Germinal center (tissue), 1 donor: ENCODE data around the gene DHRS2.

Experiments
- DNase-seq: peaks from one replicate; pipeline ENCODE4 v3.0.0; 2012; ENCODE audit warnings: mixed read lengths, low spot score

DHRS2 gene

DNA sequence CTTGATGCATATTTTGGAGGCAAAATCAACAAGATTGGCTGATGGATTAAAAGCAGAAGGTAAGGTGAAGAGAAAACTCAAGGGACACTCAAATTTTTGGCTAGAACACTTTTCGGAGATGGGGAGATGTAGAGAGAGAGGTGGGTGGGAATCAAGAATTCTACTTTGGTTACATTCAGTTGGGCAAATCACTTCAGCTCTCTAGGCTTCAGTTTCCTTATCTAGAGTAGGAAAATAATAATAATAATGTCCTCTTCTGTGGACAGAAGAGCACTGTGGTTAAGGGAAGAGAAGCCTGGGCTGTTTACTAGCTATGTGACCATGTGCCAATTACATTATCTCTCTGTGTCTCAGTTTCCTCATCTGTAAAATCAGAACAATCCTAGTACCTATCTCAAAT is 23.4 kb upstream of the DHRS2 start:
- no peak for DNase-seq

DNA sequence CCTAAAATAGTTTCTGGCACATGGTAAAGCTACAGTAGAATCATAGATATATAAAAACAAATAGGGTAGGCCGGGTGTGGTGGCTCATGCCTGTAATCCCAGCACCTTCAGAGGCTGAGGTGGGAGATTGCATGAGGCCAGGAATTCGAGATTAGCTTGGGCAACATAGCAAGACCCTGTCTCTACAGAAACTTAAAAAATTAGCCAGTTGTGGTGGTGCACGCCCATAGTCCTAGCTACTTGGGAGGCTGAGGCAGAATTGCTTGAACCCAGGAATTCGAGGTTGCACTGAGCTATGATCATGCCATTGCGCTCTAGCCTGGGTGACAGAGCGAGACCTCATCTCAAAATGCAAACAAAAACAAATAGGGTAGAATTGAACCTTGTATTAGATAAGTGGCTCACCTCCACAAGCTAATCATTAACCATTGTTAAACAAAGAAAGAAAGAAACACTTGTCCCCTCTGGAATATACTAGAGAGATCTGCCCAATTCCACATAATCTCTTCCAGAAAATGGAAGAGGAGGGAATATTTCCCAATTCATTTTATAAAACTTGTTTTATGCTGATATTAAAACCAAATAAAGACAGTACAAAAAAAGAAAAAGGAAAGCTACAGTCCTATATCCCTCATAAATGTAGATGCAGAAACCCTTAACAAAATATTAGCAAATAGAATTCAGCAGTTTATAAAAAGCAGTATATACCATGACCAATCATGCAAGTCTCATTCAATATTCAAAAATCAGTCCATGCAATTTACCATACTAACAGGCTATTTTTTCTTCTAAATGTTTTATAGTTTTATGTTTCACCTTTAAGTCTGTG is 22.7 kb upstream of the DHRS2 start:
- no peak for DNase-seq

DNA sequence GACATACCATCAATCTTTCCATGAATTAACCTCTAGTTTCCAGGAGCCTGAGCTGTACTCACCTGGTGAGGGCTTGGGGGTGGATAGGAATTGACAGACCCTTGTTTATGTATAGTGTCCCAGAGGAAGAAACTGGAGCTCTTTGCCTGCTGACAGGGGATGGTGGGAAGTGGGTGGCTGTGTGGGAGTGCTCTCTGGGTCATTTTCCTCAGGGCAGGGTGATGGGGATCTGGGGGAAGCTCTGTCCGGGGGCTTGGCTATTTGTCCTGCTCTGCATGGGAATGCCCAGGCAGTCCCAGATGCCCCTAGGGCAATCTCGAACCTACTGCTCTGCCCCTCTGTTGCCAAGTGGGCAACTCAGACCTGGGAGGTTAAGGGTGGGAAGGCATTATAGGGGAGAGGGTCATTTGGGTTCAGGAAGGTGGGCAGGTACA is 21.8 kb upstream of the DHRS2 start:
- DNase-seq = no peak

DNA sequence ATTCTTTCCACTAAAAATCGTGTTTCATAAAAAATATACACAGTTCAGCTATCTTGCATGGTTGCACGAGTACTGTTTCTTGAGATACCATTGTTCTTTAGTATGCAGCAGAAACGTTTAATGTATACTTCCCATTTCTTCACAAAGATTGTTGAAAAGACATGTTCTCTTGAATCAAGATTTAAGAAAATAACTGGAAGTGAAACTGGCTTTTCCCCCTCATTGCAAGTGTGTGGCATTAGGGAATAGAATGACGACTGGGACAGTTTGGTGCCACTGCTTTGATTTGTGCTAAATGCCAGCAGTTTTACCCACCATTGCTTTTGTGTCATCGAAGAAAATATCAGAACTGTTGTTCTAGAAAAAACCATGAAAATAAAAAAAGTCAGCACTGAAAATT is 20.3 kb upstream of the DHRS2 start:
- no peak for DNase-seq

DNA sequence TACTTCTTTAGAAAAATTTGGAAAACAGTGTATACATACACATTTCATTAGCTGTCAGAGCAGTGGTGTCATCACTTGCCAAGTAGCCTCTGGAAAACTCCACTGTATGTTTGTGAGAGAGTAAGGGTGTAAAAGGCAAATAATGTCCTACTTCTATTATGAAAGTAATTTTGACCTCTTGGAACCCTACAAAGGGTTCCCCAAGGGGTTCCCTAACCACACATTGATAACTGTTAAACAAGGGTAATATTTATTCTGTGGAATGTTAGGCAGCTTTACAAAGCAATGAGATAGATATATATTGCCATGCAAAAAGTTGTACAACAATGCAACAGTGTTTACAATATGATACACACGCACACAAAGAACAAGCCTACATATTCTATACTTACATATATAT is 18.6 kb upstream of the DHRS2 start:
- DNase-seq = no peak

DNA sequence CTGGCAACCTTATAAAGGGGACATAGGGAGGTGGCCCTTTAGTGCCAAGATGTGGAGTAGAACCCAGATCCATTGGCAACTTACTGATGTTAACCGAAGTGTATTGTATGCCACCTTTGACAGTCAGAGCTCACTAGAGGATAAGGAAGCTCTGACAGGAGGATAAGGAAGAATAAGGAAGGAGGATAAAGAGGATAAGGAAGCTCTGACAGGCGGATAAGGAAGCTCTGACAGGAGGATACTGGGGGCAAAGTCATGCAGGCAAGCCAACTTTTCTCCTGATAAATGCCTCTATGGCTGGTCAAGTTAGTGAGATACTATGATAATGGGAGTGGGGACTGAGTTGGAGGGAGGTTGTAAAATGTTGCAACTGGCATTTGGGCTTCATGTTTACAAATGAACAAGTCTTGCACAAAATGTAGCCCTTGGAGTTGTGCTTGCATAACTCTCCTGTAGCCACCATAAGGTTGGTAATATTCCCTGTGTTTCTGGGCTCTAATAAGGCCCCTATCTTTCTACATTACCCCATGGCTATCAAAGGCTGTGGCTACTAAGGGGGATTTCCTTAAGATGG is 17.7 kb upstream of the DHRS2 start:
- DNase-seq = no peak

DNA sequence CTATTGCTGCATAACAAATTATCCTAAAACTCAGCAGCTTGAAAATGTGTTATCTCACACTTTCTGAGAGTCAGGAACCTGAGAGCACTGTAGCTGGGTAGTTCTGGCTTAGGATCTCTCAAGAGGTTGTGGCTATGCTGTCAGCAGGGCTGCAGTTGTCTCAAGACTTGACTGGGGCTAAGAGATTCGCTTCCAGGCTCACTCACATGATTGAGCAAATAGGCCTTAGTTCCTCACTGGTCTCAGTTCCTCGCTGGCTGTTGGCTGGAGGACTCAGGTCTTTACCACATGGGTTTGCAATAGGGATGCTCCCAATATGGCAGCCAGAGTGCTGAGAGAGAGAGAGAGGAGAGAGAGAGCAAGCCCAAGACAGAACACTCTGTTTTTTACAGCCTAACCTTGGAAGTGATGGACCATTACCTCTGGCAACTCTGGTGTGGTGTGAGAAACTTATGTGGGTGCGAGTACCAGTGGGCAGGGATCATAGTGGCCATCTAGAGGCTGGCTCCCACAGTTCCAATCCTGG is 15.9 kb upstream of the DHRS2 start:
- DNase-seq = no peak

DNA sequence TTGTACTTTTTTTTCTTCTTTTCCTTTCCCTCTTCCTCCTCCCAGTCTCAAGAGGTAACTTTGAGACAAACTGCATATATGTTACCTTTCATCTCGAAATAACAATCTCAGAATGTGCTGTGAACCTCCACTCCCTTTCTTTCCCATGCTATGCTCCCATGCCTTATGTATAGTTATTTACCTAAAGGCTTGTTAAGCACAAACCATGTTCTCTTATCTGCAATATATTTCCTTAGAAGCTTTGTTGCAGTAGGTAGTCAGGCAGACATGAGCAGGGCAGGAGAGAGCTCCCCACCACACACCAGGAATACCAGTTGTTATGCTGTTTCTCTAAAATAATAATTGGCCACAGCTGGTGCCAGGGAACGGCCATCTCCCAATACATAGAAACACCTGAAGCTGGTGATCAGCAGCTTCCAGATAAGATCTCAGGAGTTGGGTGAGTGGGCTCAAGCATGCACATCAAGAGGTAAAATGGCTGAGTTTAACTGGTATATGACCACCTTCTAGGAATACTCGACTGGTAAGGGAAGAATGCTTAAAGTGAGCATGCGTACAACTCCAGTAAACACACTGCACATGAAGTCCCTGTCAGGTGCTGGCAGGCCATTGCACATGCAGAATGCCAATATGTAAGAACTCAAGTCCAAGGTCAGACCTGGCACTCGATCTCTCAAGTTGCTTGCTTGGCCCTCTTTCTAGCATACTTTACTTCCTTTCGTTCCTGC is 14.8 kb upstream of the DHRS2 start:
- DNase-seq = no peak

DNA sequence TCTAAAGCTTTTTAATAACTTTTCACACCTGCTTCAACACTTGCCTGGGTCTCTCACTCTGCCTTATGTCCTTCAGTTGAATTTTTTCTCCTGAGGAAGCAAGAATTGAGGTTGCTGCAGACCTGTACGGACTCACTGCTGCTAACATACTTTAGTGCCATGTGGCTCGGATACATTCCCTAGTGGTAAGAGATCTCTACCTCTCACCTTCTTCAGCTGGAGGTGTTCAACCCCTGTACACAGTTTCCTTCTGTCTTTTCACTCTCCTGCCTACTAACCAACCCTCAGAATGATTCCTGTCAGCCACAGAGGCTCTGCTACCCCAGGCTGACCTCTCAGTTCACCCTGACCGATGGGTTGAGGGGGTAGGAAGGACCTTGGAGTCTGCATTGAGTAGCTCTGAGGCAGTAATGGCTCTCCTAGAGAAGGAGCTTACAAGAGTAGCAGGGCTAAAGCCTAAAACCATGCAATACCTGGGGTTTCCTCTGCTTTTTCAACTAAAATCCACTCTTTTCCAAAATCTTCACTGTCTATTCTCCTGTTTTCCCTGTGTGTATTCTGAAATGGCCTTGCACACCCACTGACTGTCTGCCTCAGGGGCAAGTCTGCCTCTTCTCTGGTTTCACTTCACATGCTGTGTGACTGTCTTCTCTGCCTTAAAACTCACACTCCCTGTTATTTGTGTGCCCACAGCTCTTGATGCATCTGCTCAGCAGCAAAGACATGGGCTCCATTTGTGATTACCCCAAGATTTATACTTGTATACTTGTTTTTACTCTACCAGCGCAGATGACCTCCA is 14.0 kb upstream of the DHRS2 start:
- DNase-seq = no peak

DNA sequence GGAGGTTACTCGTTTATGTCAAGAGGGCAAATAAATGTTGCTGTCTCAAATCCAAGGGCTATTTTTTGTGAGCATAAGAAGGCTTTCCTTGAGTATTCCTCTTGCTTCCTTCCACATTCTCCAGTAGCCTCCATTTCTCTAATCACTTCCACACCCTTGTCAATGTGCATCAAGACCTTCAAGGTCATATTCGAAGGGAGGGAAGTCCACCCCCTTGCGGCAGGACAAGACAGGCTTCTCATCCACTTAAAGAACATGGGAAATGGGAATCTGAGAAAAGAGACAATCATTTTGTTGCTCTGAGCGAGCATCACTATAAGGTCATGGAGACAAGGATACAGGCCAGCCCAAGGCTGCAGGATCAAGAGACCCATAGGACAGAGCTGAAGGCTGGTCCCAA is 13.2 kb upstream of the DHRS2 start:
- no peak for DNase-seq

DNA sequence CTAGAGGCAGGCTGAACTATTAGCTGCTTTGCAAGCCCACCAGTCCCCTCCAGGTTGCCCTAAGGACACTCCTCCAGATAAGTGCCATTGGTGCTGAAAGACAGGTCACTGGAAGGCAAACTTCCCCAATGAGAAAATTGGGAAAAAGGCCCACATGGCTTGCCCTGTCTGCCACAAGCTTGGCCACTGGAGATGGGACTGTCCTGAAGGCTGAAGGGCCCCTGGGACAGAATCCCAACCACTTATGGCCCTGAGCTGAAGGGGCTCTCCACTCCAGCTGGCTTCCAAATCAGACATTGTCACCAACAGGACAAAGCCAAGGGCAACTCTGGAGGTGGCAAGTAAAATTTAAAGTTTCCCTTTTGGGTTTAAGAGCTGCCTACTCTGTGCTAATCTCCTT is 12.2 kb upstream of the DHRS2 start:
- DNase-seq = no peak

DNA sequence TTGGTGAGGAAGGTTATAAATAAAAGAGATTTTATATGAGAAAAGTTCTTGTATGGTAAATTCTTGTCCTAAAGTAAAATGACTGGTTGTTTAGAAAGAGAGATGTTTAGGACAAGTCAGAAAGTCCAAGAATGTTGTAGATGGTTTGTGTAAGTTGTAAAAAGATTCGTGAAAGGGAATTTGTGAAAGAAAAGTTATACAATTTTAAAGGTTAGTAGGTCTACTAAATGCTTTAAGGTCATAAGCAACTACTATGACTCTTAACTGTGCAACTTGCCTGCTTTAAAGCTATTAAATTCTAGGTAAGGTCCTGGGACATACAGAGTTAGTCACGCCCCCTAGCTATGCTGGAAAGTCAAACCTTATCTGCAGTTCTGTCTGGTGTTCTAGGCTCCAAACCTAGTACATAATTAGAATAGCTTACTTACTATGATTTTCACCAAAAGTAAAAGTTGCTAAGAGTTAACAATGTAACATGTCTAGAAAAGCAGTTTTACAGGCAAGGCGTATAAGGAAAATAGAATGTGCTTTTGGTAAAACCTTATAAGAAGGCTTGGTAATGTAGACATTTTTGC is 11.2 kb upstream of the DHRS2 start:
- DNase-seq = no peak

DNA sequence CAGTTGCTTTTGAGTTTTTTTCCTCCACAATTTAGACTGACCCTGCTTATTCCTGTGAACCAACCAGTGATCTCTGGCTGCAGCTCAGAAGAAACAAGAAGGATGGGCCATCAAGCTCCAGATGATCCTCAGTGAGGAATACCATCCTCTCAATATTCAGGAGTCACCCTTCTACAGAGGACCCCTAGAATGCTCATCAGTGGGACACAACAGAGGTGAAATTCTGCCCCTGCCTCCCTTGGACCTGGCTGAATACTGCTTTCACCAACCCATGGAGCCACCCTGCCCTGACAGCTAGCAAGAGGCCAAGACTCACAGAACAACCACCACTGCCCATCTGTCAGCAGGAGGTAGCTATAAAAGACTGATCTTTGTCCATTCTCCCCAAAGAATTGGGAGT is 9.2 kb upstream of the DHRS2 start:
- no peak for DNase-seq

DNA sequence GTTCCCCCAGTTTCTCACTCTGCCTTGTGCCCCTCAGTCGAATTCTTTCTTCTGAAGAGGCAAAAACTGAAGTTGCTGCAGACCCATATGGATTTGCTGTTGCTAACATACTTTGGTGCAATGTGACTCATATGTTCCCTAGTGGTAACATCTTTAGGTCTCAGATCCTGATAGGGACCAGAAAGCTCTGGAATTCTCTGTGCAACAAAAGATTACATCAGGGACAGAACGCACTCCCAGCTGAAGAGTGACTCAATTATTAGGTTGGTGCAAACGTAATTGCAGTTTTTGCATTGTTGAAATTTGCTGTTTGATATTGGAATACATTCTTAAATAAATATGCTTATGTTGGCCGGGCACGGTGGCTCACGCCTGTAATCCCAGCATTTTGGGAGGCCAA is 8.2 kb upstream of the DHRS2 start:
- DNase-seq = no peak

DNA sequence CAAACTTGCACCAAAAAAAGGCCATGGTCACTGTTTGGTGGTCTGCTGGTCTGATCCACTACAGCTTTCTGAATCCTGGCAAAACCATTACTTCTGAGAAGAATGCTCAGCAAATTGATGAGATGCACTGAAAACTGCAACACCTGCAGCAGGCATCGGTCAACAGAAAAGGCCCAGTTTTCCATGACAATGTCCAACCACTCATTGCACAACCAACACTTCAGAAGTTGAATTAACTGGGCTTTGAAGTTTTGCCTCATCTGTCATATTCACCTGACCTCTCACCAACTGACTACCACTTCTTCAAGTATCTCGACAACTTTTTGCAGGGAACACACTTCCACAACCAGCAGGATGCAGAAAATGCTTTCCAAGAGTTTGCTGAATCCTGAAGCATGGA is 7.0 kb upstream of the DHRS2 start:
- no peak for DNase-seq

DNA sequence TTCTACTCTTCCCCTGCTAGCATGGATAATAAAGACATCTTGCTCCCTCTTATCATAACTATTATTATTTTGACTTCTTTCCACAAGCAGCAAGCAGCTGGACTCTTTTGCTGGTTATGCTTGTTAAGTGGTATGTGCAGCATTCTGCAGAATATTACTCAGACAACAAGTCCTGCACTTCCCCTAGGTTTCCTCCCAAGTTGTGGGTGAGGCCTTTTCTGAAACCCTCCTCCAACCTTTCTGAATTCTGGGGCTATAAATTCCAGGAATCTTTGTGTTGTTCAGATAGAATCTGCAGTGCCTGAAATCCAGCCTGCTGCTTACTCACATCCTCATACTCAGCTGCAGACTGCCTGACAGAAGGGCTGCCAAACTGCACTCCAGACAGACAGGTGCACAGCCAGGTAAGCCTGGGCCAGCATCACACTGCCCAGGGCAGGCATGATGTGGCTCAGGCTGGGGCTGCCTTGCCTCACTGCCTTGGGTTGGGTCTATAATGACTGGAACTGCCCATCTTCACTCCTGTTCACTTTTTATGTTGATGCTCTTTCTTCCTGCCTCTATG is 6.2 kb upstream of the DHRS2 start:
- DNase-seq = no peak

DNA sequence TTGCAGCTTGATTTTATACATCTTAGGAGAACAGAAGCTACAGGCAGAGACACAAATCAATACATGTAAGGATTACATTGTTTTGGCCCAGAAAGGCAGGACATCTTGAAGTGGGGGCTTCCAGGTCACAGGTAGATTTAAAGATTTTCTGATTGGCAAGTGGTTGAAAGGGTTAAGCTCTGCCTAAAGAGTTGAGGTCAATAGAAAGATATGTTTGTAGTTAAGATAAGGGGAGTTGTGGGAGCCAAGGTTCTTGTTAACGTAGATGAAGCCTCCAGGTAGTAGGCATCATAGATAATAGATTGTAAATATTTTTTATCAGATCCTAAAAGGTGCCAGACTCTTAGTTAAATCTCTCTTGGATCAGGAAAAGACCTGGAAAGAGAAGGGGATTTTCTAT is 5.5 kb upstream of the DHRS2 start:
- DNase-seq = no peak

DNA sequence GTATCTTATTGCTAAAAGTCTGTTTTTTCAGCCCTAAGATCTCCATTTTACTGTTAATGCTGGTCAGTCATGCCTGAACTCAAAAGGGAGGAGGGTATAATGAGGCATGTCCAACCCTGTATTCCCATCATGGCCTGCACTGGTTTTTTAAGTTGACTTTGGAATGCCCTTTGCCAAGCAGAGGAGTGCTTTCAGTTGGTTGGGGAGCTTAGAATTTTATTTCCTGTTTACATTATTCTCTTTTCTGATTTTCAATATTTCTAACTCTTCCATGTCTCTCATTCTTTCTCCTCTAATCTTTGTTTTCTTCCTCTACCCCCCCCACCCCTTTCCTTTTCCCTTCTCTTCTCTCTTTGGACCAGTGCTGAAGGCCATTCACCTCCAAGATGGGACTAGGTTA is 4.9 kb upstream of the DHRS2 start:
- DNase-seq = no peak

DNA sequence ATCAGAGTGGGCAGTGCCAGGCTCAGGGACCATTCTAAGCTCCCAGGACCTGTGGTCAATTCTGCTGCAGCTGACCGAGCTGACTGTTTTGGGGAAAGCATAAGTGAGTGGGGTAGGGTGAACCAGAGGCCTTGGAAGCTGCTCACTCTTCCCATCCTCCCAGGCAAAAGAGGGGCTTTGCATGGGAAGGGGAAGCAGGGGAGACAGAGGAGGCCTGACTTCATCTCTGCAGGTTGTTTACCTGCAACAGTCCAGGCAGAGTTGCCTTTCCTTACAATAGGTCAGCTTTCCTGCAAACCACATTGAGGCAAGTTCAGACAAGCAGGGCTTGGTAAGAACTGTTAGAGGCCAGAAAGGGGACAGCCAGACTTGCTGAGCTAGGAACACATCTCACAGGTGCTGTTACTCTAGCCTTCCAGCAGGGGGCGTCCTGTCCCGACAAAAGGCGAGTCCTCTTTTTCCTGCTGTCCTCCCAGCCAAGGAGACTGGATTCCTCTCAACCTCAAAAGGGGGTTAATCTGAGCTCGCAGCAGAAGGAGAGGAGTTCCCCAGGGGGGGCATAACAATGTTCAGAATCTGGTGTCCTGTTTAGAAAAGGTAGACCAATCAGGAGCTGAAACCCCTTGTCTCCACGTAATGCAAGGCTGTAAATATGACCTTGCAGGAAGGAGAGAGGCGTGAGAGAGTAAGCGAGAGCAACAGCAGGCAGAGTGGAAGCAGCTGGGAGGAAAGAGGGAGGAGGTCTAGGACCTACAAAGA is 4.3 kb upstream of the DHRS2 start:
- peak; percentile 65 for DNase-seq

DNA sequence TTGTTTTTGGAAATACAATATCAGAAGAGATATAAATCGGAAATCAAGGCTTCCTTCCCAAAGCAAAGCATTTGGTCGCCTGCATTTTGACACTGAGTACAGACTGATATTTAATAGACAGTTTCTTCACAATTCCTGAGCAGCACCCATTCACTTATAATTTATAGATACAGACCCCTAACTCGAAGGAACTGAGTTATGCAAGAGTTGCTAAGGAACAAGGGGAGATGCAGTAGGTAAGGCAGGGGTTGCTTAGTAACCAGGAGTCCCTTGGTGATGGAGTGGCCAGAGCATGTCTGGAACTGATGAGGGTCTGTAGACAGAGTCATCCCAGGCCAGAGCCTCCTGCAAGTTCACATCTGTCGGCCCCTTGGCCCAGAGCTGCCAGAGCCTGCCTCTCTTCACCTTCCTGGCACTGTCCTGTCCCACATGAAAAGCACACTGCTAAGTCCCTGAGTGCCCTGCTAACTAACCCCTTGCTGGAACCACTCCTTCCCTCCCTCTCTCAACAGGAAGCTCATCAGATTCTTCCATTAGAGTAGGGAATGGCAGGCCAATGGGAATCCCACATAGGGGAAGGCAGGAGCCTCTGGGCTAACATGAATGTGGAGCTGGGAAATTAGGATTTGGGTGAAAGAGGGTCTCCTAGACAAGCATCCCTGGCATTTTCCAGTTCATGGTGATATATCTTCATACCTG is 3.6 kb upstream of the DHRS2 start:
- no peak for DNase-seq
